GM12874 (cell line): Measurements from ENCODE around the gene PADI2.

Experiments used
- CTCF ChIP-seq: IDR thresholded peaks from 2 replicates; pipeline ENCODE4 v1.5.1; 2011; ENCODE audit warnings: low read depth, mild to moderate bottlenecking, control low read depth, low read length, moderate library complexity; ENCODE audit not compliant: insufficient read depth

The PADI2 gene

GRCh38 chr1:17052641-17053040 is 66.6 kb downstream of the PADI2 start:
- TF ChIP-seq CTCF, result no peak

GRCh38 chr1:17052038-17052437 is 67.2 kb downstream of the PADI2 start:
- no peak for TF ChIP-seq CTCF

GRCh38 chr1:17047924-17048323 is 71.3 kb downstream of the PADI2 start:
- TF ChIP-seq CTCF, result no peak

GRCh38 chr1:17046334-17046657 is 73.0 kb downstream of the PADI2 start:
- no peak for TF ChIP-seq CTCF

- TF ChIP-seq CTCF, result peak; percentile 44; the same call in 1 of the 2 replicates
Measured at GRCh38 chr1:17045634-17046333, 73.5 kb downstream of the PADI2 start.

- TF ChIP-seq CTCF, result no peak
Measured at GRCh38 chr1:17045150-17045549, 74.1 kb downstream of the PADI2 start.

GRCh38 chr1:17043676-17044075 is 75.6 kb downstream of the PADI2 start:
- TF ChIP-seq CTCF, result no peak

- TF ChIP-seq CTCF, result no peak
Measured at GRCh38 chr1:17040135-17040534, 79.1 kb downstream of the PADI2 start.
